GM19463 (cell line): Measurements from ENCODE around the gene MS4A18.

Source experiments
- ATAC-seq: cut with Tn5 transposase; IDR thresholded peaks from one replicate; pipeline ENCODE4 v1.9.1; 2021; ENCODE audit warnings: mild to moderate bottlenecking, moderate library complexity; ENCODE audit not compliant: unreplicated experiment

Gene MS4A18

GRCh38 chr11:60785136-60785535 is 60.6 kb downstream of the MS4A18 start, which contains the start of gene MS4A10:
MS4A10 (plus strand) TSS chr11:60785333; CDS start chr11:60790336, 5,003 bp downstream.
- no peak for ATAC-seq

GRCh38 chr11:60785806-60786361 is 61.4 kb downstream of the MS4A18 start:
- no peak for ATAC-seq

- ATAC-seq: no peak
Observed at GRCh38 chr11:60786811-60787567, 62.5 kb downstream of the MS4A18 start.

GRCh38 chr11:60788401-60789125 is 64.0 kb downstream of the MS4A18 start:
- no peak for ATAC-seq

- ATAC-seq: no peak
Observed at GRCh38 chr11:60790726-60791125, 66.2 kb downstream of the MS4A18 start.

GRCh38 chr11:60791153-60791933 is 66.8 kb downstream of the MS4A18 start:
- ATAC-seq: no peak

- ATAC-seq: no peak
Observed at GRCh38 chr11:60792521-60792920, 68.0 kb downstream of the MS4A18 start.
